Endothelial cell of umbilical vein (primary cell): ENCODE results near the gene NDUFB10. TPM values are rescaled to one million over a fixed set of nuclear protein-coding genes. Genes with fewer than 3 reads are reported as not detected.
A peak's percentile ranks its signal among the peaks of the same experiment; 100 is the strongest.

ENCODE experiments used
- BruUV-seq: library from RNA; stranded (reverse); fragments of 400-500 nt; replicated peaks from 2 replicates; lab custom pipeline; 2021; lab: Mats Ljungman, UMichigan
- CTCF ChIA-PET: fragments of 300-600, 350-600 bp; sonication (Branson Sonifier 250); formaldehyde crosslinking; loops from one replicate; lab custom pipeline; 2021; ENCODE audit warnings: antibody characterized with exemption, inconsistent platforms; lab: Charles Lee
- POLR2A ChIA-PET: fragments of 300-600, 350-600 bp; sonication (Branson Sonifier 250); formaldehyde crosslinking; loops from one replicate; lab custom pipeline; 2021; ENCODE audit warnings: antibody characterized with exemption, inconsistent platforms; lab: Charles Lee
- DNase-seq: peaks from one replicate; pipeline ENCODE4 v3.0.0-alpha.2; 2011; ENCODE audit warnings: low read depth, low spot score
- FAIRE-seq: peaks from 2 replicates; lab custom pipeline; 2011; peaks lifted over from hg19 to GRCh38; lab: Jason Lieb, UNC
- H2AFZ ChIP-seq: 2 replicates; pipeline ENCODE4 v1.6.0; 2012; ENCODE audit warnings: low read depth, low read length, control low read depth, inconsistent platforms
- H3K27ac ChIP-seq: 2 replicates; pipeline ENCODE4 v1.5.1; 2011; ENCODE audit warnings: low read depth, mild to moderate bottlenecking, control low read depth, low read length, moderate library complexity; ENCODE audit not compliant: insufficient read depth
- H3K27me3 ChIP-seq, 2 experiments: 2 replicates each; pipeline versions ENCODE4 v1.6.0 to v1.6.1; 2011; ENCODE audit warnings: low read length in 2 of 2, mixed read lengths in 1 of 2; ENCODE audit not compliant: control insufficient read depth in 2 of 2, insufficient read depth in 2 of 2
- H3K36me3 ChIP-seq, 2 experiments: 2 replicates in 1 of 2; 3 replicates in 1 of 2; pipeline ENCODE4 v1.5.1; 2011; ENCODE audit warnings: low read length in 2 of 2, mild to moderate bottlenecking in 1 of 2, moderate library complexity in 1 of 2; ENCODE audit not compliant: control insufficient read depth in 2 of 2, insufficient read depth in 2 of 2; ENCODE audit errors: extremely low read depth in 1 of 2
- H3K4me1 ChIP-seq: 3 replicates; pipeline ENCODE4 v1.5.1; 2011; ENCODE audit warnings: mild to moderate bottlenecking, low read length; ENCODE audit not compliant: control insufficient read depth, insufficient read depth; ENCODE audit errors: extremely low read depth
- H3K4me2 ChIP-seq: 2 replicates; pipeline ENCODE4 v1.6.1; 2011; ENCODE audit warnings: low read length, control low read depth, mixed read lengths; ENCODE audit not compliant: insufficient read depth
- H3K4me3 ChIP-seq, 3 experiments: fragments of 200-600 bp in 1 of 3; sonication (generic), shearing (Covaris generic) in 1 of 3; replicated peaks in 1 of 3; 2 replicates each; pipeline ENCODE4 v1.5.1; 2011 to 2016; ENCODE audit warnings: control low read depth in 3 of 3, low read length in 3 of 3, mild to moderate bottlenecking in 2 of 3, inconsistent platforms in 1 of 3, low read depth in 1 of 3, moderate library complexity in 1 of 3; ENCODE audit not compliant: insufficient read depth in 1 of 3
- H3K79me2 ChIP-seq: 2 replicates; pipeline ENCODE4 v1.6.0; 2012; ENCODE audit warnings: low read length, inconsistent platforms; ENCODE audit not compliant: control insufficient read depth, insufficient read depth
- H3K9ac ChIP-seq: replicated peaks from 2 replicates; pipeline ENCODE3; 2011; ENCODE audit warnings: low read length, control low read depth; ENCODE audit not compliant: insufficient read depth; ENCODE audit errors: extremely low read depth
- H3K9me1 ChIP-seq: replicated peaks from 3 replicates; pipeline ENCODE4 v1.6.0; 2011; ENCODE audit warnings: mild to moderate bottlenecking, low read length; ENCODE audit not compliant: control insufficient read depth, insufficient read depth; ENCODE audit errors: extremely low read depth
- H3K9me3 ChIP-seq: replicated peaks from 2 replicates; pipeline ENCODE4 v1.5.1; 2012; ENCODE audit warnings: low read length, inconsistent platforms; ENCODE audit not compliant: control insufficient read depth, insufficient read depth
- H4K20me1 ChIP-seq: replicated peaks from 2 replicates; pipeline ENCODE3; 2011; ENCODE audit warnings: mild to moderate bottlenecking, low read length; ENCODE audit not compliant: control insufficient read depth, insufficient read depth; ENCODE audit errors: extremely low read depth
- EZH2 ChIP-seq: IDR thresholded peaks from 2 replicates; pipeline ENCODE4 v1.6.1; 2012; ENCODE audit warnings: borderline replicate concordance, low read depth, mild to moderate bottlenecking, moderate library complexity, low read length, inconsistent platforms; ENCODE audit not compliant: severe bottlenecking
- FOS ChIP-seq: IDR thresholded peaks from 2 replicates; pipeline ENCODE4 v1.6.1; 2011; ENCODE audit warnings: mild to moderate bottlenecking, low read length, moderate library complexity, borderline replicate concordance; ENCODE audit not compliant: insufficient read depth
- GATA2 ChIP-seq: IDR thresholded peaks from 2 replicates; pipeline ENCODE4 v1.7.0; 2011; ENCODE audit warnings: low read depth, mild to moderate bottlenecking, moderate library complexity, mixed read lengths, low read length; ENCODE audit not compliant: insufficient read length, insufficient read depth
- JUN ChIP-seq: IDR thresholded peaks from 2 replicates; pipeline ENCODE4 v1.6.1; 2011; ENCODE audit warnings: borderline replicate concordance, low read depth; ENCODE audit not compliant: insufficient read length, insufficient read depth
- MYC ChIP-seq: IDR thresholded peaks from one replicate; pipeline ENCODE4 v1.6.1; 2011; ENCODE audit warnings: mild to moderate bottlenecking, low read depth, low read length
- POLR2A ChIP-seq: IDR thresholded peaks from 2 replicates; pipeline ENCODE4 v1.6.1; 2012; ENCODE audit warnings: low read depth, mild to moderate bottlenecking, control low read depth, low read length
- POLR2AphosphoS5 ChIP-seq: IDR thresholded peaks from 2 replicates; pipeline ENCODE4 v1.6.1; 2012; ENCODE audit warnings: low read depth, mild to moderate bottlenecking, control low read depth, low read length, moderate library complexity; ENCODE audit not compliant: insufficient read depth
- dilution Hi-C: fragments of 300-500 bp; cut with MboI; formaldehyde crosslinking; loops from one replicate; pipeline ENCODE4 v1.15.0; 2019; ENCODE audit warnings: low sequenced_read_pairs; ENCODE audit not compliant: extremely low pct_ligation_motif_present
- intact Hi-C: fragments of 100-400 bp; cut with micrococcal nuclease; formaldehyde crosslinking; loops from one replicate; pipeline ENCODE4 v1.10.0; 2022
- polyA plus RNA-seq, 4 experiments: library from polyadenylated mRNA; depleted of rRNA in 3 of 4; stranded (reverse) in 3 of 4; unstranded in 1 of 4; fragments of >200 nt; gene quantifications; 2 replicates each; pipeline versions ENCODE4 v1.2.1 to v1.2.3, GENCODE V29; 2011 to 2012; ENCODE audit warnings: missing spikeins in 1 of 4
- total RNA-seq: library from RNA; stranded (reverse); gene quantifications from 2 replicates; pipeline ENCODE4 v1.2.3, GENCODE V29; 2021
- TF ChIP-seq, protein P1 (sequence below): IDR thresholded peaks from 2 replicates; pipeline ENCODE4 v1.6.1; 2011; ENCODE audit not compliant: insufficient read depth, insufficient read length
- TF ChIP-seq, protein P2 (sequence below), 2 donors: IDR thresholded peaks; 1 replicate in 1 of 2; 2 replicates in 1 of 2; pipeline ENCODE4 v1.5.1; 2011; ENCODE audit warnings: low read length in 2 of 2, mild to moderate bottlenecking in 2 of 2, moderate library complexity in 2 of 2, control low read depth in 1 of 2, inconsistent platforms in 1 of 2, low read depth in 1 of 2; ENCODE audit not compliant: insufficient read depth in 1 of 2; ENCODE audit errors: extremely low read depth in 1 of 2

The NDUFB10 gene
- total and polyA plus RNA-seq, 2 donors (not counting 3 experiments of a cell fraction or from before 2014, with no cell fraction given), result 124 to 167 TPM

DNA sequence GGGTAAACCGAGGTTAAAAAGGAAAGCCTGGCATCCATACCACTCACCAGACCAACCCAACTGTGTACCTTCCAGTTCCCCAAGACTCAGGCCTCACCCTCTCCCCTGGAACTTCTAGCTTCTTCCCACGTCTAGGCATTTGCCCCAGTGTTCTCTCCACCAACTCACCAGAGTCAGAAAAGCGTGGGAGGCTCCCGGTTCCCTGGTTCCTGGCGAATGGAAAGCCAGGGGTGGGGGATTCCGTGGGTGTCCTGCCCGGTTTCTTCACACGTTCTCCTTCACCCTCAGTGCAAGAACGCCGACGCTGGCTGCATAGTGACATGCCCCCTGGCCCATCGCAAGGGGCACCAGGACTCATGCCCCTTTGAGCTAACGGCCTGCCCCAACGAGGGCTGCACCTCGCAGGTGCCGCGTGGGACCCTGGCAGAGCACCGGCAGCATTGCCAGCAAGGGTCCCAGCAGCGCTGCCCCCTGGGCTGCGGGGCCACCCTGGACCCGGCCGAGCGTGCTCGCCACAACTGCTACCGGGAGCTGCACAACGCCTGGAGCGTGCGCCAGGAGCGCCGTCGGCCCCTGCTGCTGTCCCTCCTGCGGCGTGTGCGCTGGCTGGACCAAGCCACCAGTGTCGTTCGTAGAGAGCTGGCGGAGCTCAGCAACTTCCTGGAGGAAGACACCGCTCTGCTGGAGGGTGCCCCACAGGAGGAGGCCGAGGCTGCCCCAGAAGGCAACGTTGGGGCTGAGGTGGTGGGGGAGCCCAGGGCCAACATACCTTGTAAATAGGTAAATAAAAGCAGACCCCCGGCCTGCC is 9.0 kb downstream of the NDUFB10 start:
- H4K20me1 ChIP-seq, result no peaks in the 10 kb centered on the region
- H2AFZ ChIP-seq, result no peak overlapping the region
- H3K4me3 ChIP-seq, result no peak overlapping the region
- dilution Hi-C loops, result no loop called here
- H3K27me3 ChIP-seq, result no peaks in the 10 kb centered on the region
- H3K79me2 ChIP-seq, result peaks cover 36% of the 10 kb centered on the region
- H3K4me2 ChIP-seq, result no peak overlapping the region
- H3K9me1 ChIP-seq, result no peaks in the 10 kb centered on the region
- no peaks in the 10 kb centered on the region for H3K9me3 ChIP-seq
- DNase-seq (no peak), FAIRE-seq (no peak)
- peaks cover 18% of the 10 kb centered on the region for H3K4me1 ChIP-seq
- POLR2A ChIA-PET, result no interaction called here
- intact Hi-C loops, result no loop called here
- TF ChIP-seq GATA2 (no peak), JUN (no peak)
- TF ChIP-seq, protein P1, sequence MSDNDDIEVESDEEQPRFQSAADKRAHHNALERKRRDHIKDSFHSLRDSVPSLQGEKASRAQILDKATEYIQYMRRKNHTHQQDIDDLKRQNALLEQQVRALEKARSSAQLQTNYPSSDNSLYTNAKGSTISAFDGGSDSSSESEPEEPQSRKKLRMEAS, result no peak
- CTCF ChIA-PET, result no interaction called here
- no TSS peak for BruUV-seq
- peaks cover 0 to 3% of the 10 kb centered on the region in 2 experiments for H3K36me3 ChIP-seq
- H3K27ac ChIP-seq, result no peak overlapping the region
- no peak overlapping the region for H3K9ac ChIP-seq

DNA sequence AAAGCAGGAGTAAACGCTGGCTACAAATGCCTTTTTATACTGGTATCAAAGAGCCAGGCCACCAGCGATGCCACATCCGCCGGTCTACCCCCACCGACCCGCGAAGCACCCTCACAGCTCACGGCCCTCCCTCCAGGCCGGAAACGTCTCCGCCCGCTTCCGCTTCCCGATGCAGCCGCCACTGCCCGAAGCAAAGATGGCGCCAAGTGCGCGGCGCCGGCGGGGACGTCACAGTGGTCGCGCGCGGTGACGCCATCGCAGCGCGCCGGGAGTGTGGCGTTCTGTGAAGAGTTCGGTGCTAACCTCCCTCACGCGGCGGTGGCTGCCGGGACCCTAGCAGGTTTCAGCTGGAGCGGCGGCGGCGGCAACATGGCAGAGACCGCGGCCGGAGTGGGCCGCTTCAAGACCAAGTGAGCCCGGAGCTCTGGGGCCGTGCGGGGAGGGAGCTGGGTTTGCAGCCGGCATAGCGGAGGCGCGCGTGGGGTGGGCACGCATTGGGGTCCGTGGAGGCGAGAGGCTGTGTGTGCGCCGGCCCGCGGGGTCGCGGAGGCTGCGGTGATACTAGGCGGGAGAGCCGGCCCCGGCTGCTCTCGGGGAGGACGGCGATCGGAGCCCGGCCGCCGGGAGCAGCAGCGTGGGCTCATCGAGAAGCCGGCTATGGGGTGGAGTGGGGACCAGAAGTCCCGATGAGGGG is 12.6 kb downstream of the NDUFB10 start, which contains the start of gene TBL3:
TSS of gene TBL3 (plus strand) at position 258 of the 694 bp plus-strand sequence. CDS start at position 370, 112 bp downstream.
- Histone ChIP-seq H3K9me1 (no peaks in the 10 kb centered on the region), H3K4me3 (peak within 1 kb of the TSS; percentile 59 to 82 (median 62)), H3K9ac (peak within 1 kb of the TSS; percentile 76), H3K4me1 (peaks cover 4% of the 10 kb centered on the region), H3K27me3 (no peaks in the 10 kb centered on the region), H3K36me3 (peaks cover 9 to 25% of the 10 kb centered on the region in 2 experiments), H3K79me2 (peaks cover 15% of the 10 kb centered on the region), H4K20me1 (no peaks in the 10 kb centered on the region), H3K4me2 (peak within 1 kb of the TSS; percentile 70), H2AFZ (peak within 1 kb of the TSS; percentile 65), H3K27ac (peak within 1 kb of the TSS; percentile 40), H3K9me3 (no peaks in the 10 kb centered on the region)
- FAIRE-seq (peak; percentile 88), DNase-seq (peak; percentile 95)
- dilution Hi-C loops (no loop called here), intact Hi-C loops (loop anchor here (1.0 kb wide), 1 partner anchor 12 kb away; the partner anchor contains the start of gene GFER)
- BruUV-seq, result no TSS peak
- CTCF ChIA-PET, result interaction anchor here (1.4 kb wide), 1 partner anchor 169 kb away, joined by 5 read pairs; no protein-coding TSS in a partner anchor
- TF ChIP-seq MYC (no peak), JUN (no peak), POLR2AphosphoS5 (peak; percentile 94), FOS (no peak), EZH2 (no peak), POLR2A (peak; percentile 94)
- TF ChIP-seq, protein P1, result peak; percentile 68
- TF ChIP-seq, protein P2, sequence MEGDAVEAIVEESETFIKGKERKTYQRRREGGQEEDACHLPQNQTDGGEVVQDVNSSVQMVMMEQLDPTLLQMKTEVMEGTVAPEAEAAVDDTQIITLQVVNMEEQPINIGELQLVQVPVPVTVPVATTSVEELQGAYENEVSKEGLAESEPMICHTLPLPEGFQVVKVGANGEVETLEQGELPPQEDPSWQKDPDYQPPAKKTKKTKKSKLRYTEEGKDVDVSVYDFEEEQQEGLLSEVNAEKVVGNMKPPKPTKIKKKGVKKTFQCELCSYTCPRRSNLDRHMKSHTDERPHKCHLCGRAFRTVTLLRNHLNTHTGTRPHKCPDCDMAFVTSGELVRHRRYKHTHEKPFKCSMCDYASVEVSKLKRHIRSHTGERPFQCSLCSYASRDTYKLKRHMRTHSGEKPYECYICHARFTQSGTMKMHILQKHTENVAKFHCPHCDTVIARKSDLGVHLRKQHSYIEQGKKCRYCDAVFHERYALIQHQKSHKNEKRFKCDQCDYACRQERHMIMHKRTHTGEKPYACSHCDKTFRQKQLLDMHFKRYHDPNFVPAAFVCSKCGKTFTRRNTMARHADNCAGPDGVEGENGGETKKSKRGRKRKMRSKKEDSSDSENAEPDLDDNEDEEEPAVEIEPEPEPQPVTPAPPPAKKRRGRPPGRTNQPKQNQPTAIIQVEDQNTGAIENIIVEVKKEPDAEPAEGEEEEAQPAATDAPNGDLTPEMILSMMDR (IDR thresholded peaks at IDR 0.05; ENCODE audit: extremely low read depth in 1 of 2, insufficient read depth in 1 of 2, low read depth in 1 of 2, low read length in 2 of 2), result no peak
- POLR2A ChIA-PET, result interaction anchor here (1.2 kb wide), 1 partner anchor 8 kb away, joined by 3 read pairs; no protein-coding TSS in a partner anchor
